GM23338 (cell line): ENCODE measurements around the gene VMA21. TPM values are rescaled to one million over a fixed set of nuclear protein-coding genes. Genes with fewer than 3 reads are reported as not detected.

Experiments
- ATAC-seq: fragments of 200-7000 bp; cut with Tn5 transposase; 3 replicates; pipeline ENCODE4 v1.9.1; 2020
- DNase-seq: peaks from one replicate; pipeline ENCODE4 v3.0.0-alpha.2; 2015; ENCODE audit warnings: low spot score
- H2AFZ ChIP-seq: fragments of 200-600 bp; sonication (generic); 2 replicates; pipeline ENCODE4 v1.8.0; 2016; ENCODE audit warnings: antibody characterized with exemption, mild to moderate bottlenecking, moderate library complexity
- H3F3A ChIP-seq: fragments of 200-600 bp; sonication (generic); replicated peaks from 2 replicates; pipeline ENCODE4 v1.8.0; 2017; ENCODE audit warnings: antibody characterized with exemption, mixed run types, low read depth
- H3K27ac ChIP-seq: fragments of 200-600 bp; sonication (generic); 2 replicates; pipeline ENCODE4 v1.6.1; 2016; ENCODE audit warnings: low read depth
- H3K27me3 ChIP-seq: fragments of 200-600 bp; sonication (generic); 2 replicates; pipeline ENCODE4 v1.8.0; 2016; ENCODE audit warnings: mild to moderate bottlenecking, mixed run types, moderate library complexity; ENCODE audit not compliant: insufficient read depth
- H3K36me3 ChIP-seq: fragments of 200-600 bp; sonication (generic); 2 replicates; pipeline ENCODE4 v1.8.0; 2016; ENCODE audit warnings: mild to moderate bottlenecking; ENCODE audit not compliant: insufficient read depth
- H3K4me1 ChIP-seq: fragments of 200-600 bp; sonication (generic); 2 replicates; pipeline ENCODE4 v1.8.0; 2016; ENCODE audit warnings: mild to moderate bottlenecking, moderate library complexity; ENCODE audit not compliant: insufficient read depth
- H3K4me2 ChIP-seq: fragments of 200-600 bp; sonication (generic); 2 replicates; pipeline ENCODE4 v1.7.1; 2017; ENCODE audit warnings: mixed run types
- H3K4me3 ChIP-seq: fragments of 200-600 bp; sonication (generic); 2 replicates; pipeline ENCODE4 v1.6.1; 2016; ENCODE audit warnings: mixed run types
- H3K79me2 ChIP-seq: fragments of 200-600 bp; sonication (generic); replicated peaks from 2 replicates; pipeline ENCODE4 v1.8.0; 2017; ENCODE audit warnings: mild to moderate bottlenecking; ENCODE audit not compliant: insufficient read depth
- H3K9me2 ChIP-seq: fragments of 200-600 bp; sonication (generic); 2 replicates; pipeline ENCODE4 v1.8.0; 2017; ENCODE audit not compliant: insufficient read depth
- H4K20me1 ChIP-seq: fragments of 200-600 bp; sonication (generic); replicated peaks from 2 replicates; pipeline ENCODE4 v1.8.0; 2017; ENCODE audit warnings: mild to moderate bottlenecking; ENCODE audit not compliant: insufficient read depth
- H3K27ac Mint-ChIP-seq: 2 replicates; pipeline ENCODE4 v1.8.0; 2020; ENCODE audit warnings: inconsistent platforms, mild to moderate bottlenecking, moderate library complexity, mixed read lengths
- H3K27me3 Mint-ChIP-seq: 3 replicates; pipeline ENCODE4 v1.8.0; 2022; ENCODE audit warnings: low read depth, mild to moderate bottlenecking, moderate library complexity, mixed read lengths, inconsistent platforms; ENCODE audit not compliant: insufficient read depth, poor library complexity
- H3K36me3 Mint-ChIP-seq: 3 replicates; pipeline ENCODE4 v1.8.0; 2021; ENCODE audit warnings: low read depth, mild to moderate bottlenecking, inconsistent platforms, moderate library complexity, mixed read lengths
- H3K4me1 Mint-ChIP-seq: 3 replicates; pipeline ENCODE4 v1.8.0; 2020; ENCODE audit warnings: mild to moderate bottlenecking, inconsistent platforms, mixed read lengths
- H3K4me3 Mint-ChIP-seq: 3 replicates; pipeline ENCODE4 v1.8.0; 2021; ENCODE audit warnings: moderate library complexity, mild to moderate bottlenecking, inconsistent platforms, mixed read lengths
- H3K9me3 Mint-ChIP-seq: 3 replicates; pipeline ENCODE4 v1.8.0; 2020; ENCODE audit warnings: moderate library complexity, mild to moderate bottlenecking, inconsistent platforms, mixed read lengths
- CREB1 ChIP-seq: fragments of 250-450 bp; sonication (Bioruptor Pico); IDR thresholded peaks from 2 replicates; pipeline ENCODE4 v1.5.0; 2020; ENCODE audit warnings: low read depth, mild to moderate bottlenecking, moderate library complexity
- CTCF ChIP-seq, 2 experiments: fragments of 200-600 bp in 1 of 2; sonication (generic) in 1 of 2; conservative IDR thresholded peaks; 2 replicates each; pipeline versions ENCODE4 v1.5.1 to v1.6.1; 2016 to 2017; ENCODE audit warnings: antibody characterized with exemption in 2 of 2, low read depth in 2 of 2, mild to moderate bottlenecking in 2 of 2, moderate library complexity in 1 of 2
- EZH2 ChIP-seq: fragments of 200-600 bp; sonication (generic); IDR thresholded peaks from one replicate; pipeline ENCODE4 v1.8.0; 2017; ENCODE audit warnings: antibody characterized with exemption, mild to moderate bottlenecking, low read depth; ENCODE audit not compliant: unreplicated experiment
- JUNB ChIP-seq: IDR thresholded peaks from one replicate; pipeline ENCODE4 v1.6.1; 2016; ENCODE audit warnings: antibody characterized with exemption; ENCODE audit not compliant: unreplicated experiment
- STAT1 ChIP-seq: IDR thresholded peaks from one replicate; pipeline ENCODE4 v1.6.1; 2016; ENCODE audit warnings: antibody characterized with exemption; ENCODE audit not compliant: unreplicated experiment
- ZNF331 ChIP-seq: fragments of 250-450 bp; sonication (Bioruptor Pico); IDR thresholded peaks from 2 replicates; pipeline ENCODE4 v1.5.0; 2020; ENCODE audit warnings: low read depth, mild to moderate bottlenecking, moderate library complexity
- ZNF462 ChIP-seq: fragments of 250-450 bp; sonication (Bioruptor Pico); IDR thresholded peaks from 2 replicates; pipeline ENCODE4 v1.5.0; 2020; ENCODE audit warnings: mild to moderate bottlenecking, moderate library complexity
- polyA plus RNA-seq: library from polyadenylated mRNA; unstranded; fragments of >200 nt; fragmentation: Nextera tagmentation; extraction: Ambion mirVana; gene quantifications from 2 replicates; pipeline ENCODE4 v1.2.1, GENCODE V29; 2016
- total RNA-seq: library from RNA; depleted of rRNA; stranded (reverse); fragments of >200 nt; shearing (Covaris generic); gene quantifications from 2 replicates; pipeline ENCODE4 v1.2.3, GENCODE V29; 2014

Gene VMA21
- total and polyA plus RNA-seq, 2 experiments from 2014 or later, result 34.8 to 90.3 TPM

- no peak for TF ChIP-seq ZNF462 (CRISPR knock-in tag)
- no peak for TF ChIP-seq STAT1
Observed at GRCh38 chrX:151419782-151420181, 22.8 kb downstream of the VMA21 start (continued).

GRCh38 chrX:151424505-151424904 lies 27.5 kb downstream of the VMA21 start:
- no peaks in the 10 kb centered on the region for H3K9me2 ChIP-seq
- Mint-ChIP-seq H3K4me3 (no peak overlapping the region), H3K36me3 (no peaks in the 10 kb centered on the region), H3K27ac (no peak overlapping the region), H3K27me3 (no peaks in the 10 kb centered on the region), H3K9me3 (no peaks in the 10 kb centered on the region), H3K4me1 (peaks cover 11% of the 10 kb centered on the region)
- DNase-seq (no peak), ATAC-seq (no peak)
- H3K4me1 ChIP-seq, result no peaks in the 10 kb centered on the region
- H2AFZ ChIP-seq, result no peak overlapping the region
- H3K27me3 ChIP-seq, result no peaks in the 10 kb centered on the region
- no peak overlapping the region for H3K4me2 ChIP-seq
- no peaks in the 10 kb centered on the region for H4K20me1 ChIP-seq
- H3K4me3 ChIP-seq, result no peak overlapping the region
- no peaks in the 10 kb centered on the region for H3F3A ChIP-seq
- H3K36me3 ChIP-seq, result no peaks in the 10 kb centered on the region
- no peak for TF ChIP-seq STAT1
- H3K79me2 ChIP-seq, result no peaks in the 10 kb centered on the region
- no peak overlapping the region for H3K27ac ChIP-seq

DNA sequence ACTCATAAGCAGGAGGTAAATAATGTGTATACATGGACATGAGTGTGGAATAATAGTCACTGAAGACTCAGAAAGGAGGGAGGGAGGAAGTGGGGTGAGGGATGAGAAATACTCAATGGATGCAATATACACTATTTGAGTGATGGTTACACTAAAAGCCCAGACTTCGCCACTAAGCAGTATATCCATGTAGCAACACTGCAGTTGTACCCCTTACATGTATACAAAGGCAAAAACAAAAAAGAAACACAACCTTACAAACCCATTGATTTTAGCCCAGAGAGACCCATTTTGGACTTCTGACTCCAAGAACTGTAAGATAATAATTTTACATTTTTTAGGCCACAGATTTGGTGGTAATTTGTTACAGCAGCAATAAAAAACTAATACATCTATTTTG lies 51.5 kb downstream of the VMA21 start:
- Histone ChIP-seq H3K9me2 (no peaks in the 10 kb centered on the region), H2AFZ (no peak overlapping the region), H3K4me1 (no peaks in the 10 kb centered on the region), H3K36me3 (no peaks in the 10 kb centered on the region), H3F3A (no peaks in the 10 kb centered on the region), H3K4me2 (no peak overlapping the region), H4K20me1 (no peaks in the 10 kb centered on the region), H3K4me3 (no peak overlapping the region), H3K27ac (no peak overlapping the region), H3K79me2 (no peaks in the 10 kb centered on the region), H3K27me3 (no peaks in the 10 kb centered on the region)
- H3K4me1 Mint-ChIP-seq, result no peaks in the 10 kb centered on the region
- no peaks in the 10 kb centered on the region for H3K27me3 Mint-ChIP-seq
- H3K4me3 Mint-ChIP-seq, result no peak overlapping the region
- ATAC-seq (no peak), DNase-seq (no peak)
- H3K9me3 Mint-ChIP-seq, result no peaks in the 10 kb centered on the region
- no peak overlapping the region for H3K27ac Mint-ChIP-seq
- no peaks in the 10 kb centered on the region for H3K36me3 Mint-ChIP-seq
- TF ChIP-seq ZNF331 (CRISPR knock-in tag) (no peak), CTCF (conservative IDR thresholded peaks at IDR 0.05; ENCODE audit: low read depth in 2 of 2) (no peak), EZH2 (no peak), CREB1 (no peak), JUNB (no peak)
